ENCODE data around the gene PRC1. TPM values are rescaled to one million over a fixed set of nuclear protein-coding genes. Genes with fewer than 3 reads are reported as not detected.

PRC1 gene
- total and polyA plus RNA-seq, 2 of the 13 experiments (the other 11 are each of a cell fraction or from before 2014, with no cell fraction given), result 137 to 162 TPM

DNA sequence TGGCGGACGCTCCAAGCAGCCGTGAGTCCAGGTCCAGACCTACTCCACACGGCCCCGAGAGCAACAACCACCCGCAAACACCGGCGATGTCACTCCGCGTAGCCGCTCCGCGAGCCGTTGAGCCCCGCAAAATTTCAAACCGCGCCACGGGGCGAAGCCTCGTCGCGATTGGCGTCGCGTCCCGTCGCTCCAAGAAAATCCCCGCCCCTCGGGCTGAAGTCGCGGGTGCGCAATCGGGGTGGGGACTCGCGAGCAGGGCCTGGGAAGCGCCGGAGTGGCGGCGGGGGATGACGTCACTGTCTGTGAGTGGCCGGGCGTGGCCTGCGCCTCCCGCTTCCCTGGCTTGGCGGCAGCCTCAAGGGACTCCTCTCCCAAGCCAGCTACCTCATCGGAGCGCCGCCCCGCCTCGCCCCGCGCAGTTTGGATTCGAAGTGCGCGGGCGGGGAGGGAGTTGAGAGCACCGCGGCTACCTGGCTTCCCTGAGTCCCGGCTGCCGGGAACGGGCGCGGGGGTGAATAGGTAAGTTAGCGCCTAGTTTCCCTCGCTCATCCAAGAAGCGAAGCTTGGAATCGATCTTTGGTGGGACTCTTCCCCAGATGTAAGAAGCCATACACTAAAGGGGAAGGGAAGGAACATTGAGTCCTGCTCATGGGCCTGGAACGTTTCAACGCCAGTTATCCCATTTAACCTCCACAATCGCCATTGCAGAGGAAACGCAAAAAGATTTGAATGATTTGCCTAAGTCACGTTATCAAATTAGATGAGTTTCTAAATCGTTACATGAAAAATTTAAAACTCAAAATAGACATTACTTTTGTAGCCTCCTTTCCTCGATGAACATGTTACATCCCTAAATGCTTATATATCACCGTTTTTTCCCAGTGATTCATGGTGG, at the start of gene PRC1 (continued):
- no peak for TF ChIP-seq ZNF550 (CRISPR knock-in tag; IDR thresholded peaks at IDR 0.05; ENCODE audit: borderline replicate concordance)
- no peak for TF ChIP-seq EEA1 (CRISPR knock-in tag; IDR thresholded peaks at IDR 0.05; ENCODE audit: borderline replicate concordance)
- TF ChIP-seq YEATS4 (CRISPR knock-in tag; IDR thresholded peaks at IDR 0.05; ENCODE audit: borderline replicate concordance), result peak; percentile 90
- TF ChIP-seq SIX4 (CRISPR knock-in tag; IDR thresholded peaks at IDR 0.05), result no peak
- TF ChIP-seq MZF1 (CRISPR knock-in tag; IDR thresholded peaks at IDR 0.05; ENCODE audit: borderline replicate concordance), result no peak
- TF ChIP-seq HES4 (CRISPR knock-in tag; IDR thresholded peaks at IDR 0.05; ENCODE audit: borderline replicate concordance), result 0 out of 2 replicates have a peak, but pooled peaks have one; percentile 29
- TF ChIP-seq HNRNPH1 (optimal IDR thresholded peaks at IDR 0.05; ENCODE audit: low read depth, low read length), result no peak
- no peak for TF ChIP-seq CHD4 (IDR thresholded peaks at IDR 0.05; ENCODE audit: borderline replicate concordance, low read length)
- peak; percentile 66; the same call in 1 of the 2 replicates for TF ChIP-seq MTA1 (CRISPR knock-in tag; IDR thresholded peaks at IDR 0.05; ENCODE audit: borderline replicate concordance)
- TF ChIP-seq TEAD3 (CRISPR knock-in tag; optimal IDR thresholded peaks at IDR 0.05; ENCODE audit: borderline replicate concordance), result peak; percentile 53
- TF ChIP-seq, protein P1, sequence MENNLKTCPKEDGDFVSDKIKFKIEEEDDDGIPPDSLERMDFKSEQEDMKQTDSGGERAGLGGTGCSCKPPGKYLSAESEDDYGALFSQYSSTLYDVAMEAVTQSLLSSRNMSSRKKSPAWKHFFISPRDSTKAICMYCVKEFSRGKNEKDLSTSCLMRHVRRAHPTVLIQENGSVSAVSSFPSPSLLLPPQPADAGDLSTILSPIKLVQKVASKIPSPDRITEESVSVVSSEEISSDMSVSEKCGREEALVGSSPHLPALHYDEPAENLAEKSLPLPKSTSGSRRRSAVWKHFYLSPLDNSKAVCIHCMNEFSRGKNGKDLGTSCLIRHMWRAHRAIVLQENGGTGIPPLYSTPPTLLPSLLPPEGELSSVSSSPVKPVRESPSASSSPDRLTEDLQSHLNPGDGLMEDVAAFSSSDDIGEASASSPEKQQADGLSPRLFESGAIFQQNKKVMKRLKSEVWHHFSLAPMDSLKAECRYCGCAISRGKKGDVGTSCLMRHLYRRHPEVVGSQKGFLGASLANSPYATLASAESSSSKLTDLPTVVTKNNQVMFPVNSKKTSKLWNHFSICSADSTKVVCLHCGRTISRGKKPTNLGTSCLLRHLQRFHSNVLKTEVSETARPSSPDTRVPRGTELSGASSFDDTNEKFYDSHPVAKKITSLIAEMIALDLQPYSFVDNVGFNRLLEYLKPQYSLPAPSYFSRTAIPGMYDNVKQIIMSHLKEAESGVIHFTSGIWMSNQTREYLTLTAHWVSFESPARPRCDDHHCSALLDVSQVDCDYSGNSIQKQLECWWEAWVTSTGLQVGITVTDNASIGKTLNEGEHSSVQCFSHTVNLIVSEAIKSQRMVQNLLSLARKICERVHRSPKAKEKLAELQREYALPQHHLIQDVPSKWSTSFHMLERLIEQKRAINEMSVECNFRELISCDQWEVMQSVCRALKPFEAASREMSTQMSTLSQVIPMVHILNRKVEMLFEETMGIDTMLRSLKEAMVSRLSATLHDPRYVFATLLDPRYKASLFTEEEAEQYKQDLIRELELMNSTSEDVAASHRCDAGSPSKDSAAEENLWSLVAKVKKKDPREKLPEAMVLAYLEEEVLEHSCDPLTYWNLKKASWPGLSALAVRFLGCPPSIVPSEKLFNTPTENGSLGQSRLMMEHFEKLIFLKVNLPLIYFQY (CRISPR knock-in tag; IDR thresholded peaks at IDR 0.05; ENCODE audit: borderline replicate concordance), result no peak
- TF ChIP-seq, protein P2, sequence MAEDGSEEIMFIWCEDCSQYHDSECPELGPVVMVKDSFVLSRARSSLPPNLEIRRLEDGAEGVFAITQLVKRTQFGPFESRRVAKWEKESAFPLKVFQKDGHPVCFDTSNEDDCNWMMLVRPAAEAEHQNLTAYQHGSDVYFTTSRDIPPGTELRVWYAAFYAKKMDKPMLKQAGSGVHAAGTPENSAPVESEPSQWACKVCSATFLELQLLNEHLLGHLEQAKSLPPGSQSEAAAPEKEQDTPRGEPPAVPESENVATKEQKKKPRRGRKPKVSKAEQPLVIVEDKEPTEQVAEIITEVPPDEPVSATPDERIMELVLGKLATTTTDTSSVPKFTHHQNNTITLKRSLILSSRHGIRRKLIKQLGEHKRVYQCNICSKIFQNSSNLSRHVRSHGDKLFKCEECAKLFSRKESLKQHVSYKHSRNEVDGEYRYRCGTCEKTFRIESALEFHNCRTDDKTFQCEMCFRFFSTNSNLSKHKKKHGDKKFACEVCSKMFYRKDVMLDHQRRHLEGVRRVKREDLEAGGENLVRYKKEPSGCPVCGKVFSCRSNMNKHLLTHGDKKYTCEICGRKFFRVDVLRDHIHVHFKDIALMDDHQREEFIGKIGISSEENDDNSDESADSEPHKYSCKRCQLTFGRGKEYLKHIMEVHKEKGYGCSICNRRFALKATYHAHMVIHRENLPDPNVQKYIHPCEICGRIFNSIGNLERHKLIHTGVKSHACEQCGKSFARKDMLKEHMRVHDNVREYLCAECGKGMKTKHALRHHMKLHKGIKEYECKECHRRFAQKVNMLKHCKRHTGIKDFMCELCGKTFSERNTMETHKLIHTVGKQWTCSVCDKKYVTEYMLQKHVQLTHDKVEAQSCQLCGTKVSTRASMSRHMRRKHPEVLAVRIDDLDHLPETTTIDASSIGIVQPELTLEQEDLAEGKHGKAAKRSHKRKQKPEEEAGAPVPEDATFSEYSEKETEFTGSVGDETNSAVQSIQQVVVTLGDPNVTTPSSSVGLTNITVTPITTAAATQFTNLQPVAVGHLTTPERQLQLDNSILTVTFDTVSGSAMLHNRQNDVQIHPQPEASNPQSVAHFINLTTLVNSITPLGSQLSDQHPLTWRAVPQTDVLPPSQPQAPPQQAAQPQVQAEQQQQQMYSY (CRISPR knock-in tag; IDR thresholded peaks at IDR 0.05), result peak; percentile 51; the same call in 1 of the 2 replicates
- TF ChIP-seq, protein P3, sequence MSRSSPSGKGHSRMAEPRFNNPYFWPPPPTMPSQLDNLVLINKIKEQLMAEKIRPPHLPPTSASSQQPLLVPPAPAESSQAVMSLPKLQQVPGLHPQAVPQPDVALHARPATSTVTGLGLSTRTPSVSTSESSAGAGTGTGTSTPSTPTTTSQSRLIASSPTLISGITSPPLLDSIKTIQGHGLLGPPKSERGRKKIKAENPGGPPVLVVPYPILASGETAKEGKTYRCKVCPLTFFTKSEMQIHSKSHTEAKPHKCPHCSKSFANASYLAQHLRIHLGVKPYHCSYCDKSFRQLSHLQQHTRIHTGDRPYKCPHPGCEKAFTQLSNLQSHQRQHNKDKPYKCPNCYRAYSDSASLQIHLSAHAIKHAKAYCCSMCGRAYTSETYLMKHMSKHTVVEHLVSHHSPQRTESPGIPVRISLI (CRISPR knock-in tag; IDR thresholded peaks at IDR 0.05; ENCODE audit: borderline replicate concordance), result peak; percentile 32; the same call in 1 of the 2 replicates
- TF ChIP-seq TP53 (CRISPR knock-in tag; conservative IDR thresholded peaks at IDR 0.05), result no peak
- TF ChIP-seq ZFP82 (CRISPR knock-in tag; IDR thresholded peaks at IDR 0.05; ENCODE audit: borderline replicate concordance), result no peak
- peak; percentile 83; the same call in 1 of the 2 replicates for TF ChIP-seq ZNF747 (CRISPR knock-in tag; IDR thresholded peaks at IDR 0.05; ENCODE audit: borderline replicate concordance)
- TF ChIP-seq, protein P4, sequence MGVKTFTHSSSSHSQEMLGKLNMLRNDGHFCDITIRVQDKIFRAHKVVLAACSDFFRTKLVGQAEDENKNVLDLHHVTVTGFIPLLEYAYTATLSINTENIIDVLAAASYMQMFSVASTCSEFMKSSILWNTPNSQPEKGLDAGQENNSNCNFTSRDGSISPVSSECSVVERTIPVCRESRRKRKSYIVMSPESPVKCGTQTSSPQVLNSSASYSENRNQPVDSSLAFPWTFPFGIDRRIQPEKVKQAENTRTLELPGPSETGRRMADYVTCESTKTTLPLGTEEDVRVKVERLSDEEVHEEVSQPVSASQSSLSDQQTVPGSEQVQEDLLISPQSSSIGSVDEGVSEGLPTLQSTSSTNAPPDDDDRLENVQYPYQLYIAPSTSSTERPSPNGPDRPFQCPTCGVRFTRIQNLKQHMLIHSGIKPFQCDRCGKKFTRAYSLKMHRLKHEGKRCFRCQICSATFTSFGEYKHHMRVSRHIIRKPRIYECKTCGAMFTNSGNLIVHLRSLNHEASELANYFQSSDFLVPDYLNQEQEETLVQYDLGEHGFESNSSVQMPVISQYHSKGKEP (CRISPR knock-in tag; IDR thresholded peaks at IDR 0.05), result no peak
- TF ChIP-seq SALL1 (CRISPR knock-in tag; IDR thresholded peaks at IDR 0.05), result peak; percentile 79

Data from HepG2 (cell line).